Measurements from ENCODE around the gene ANKRD12. TPM values are rescaled to one million over a fixed set of nuclear protein-coding genes. Genes with fewer than 3 reads are reported as not detected.

The ANKRD12 gene
- total RNA-seq, 3 donors from 2014 or later, result 47.7 to 66.9 (median 51.5) TPM

DNA sequence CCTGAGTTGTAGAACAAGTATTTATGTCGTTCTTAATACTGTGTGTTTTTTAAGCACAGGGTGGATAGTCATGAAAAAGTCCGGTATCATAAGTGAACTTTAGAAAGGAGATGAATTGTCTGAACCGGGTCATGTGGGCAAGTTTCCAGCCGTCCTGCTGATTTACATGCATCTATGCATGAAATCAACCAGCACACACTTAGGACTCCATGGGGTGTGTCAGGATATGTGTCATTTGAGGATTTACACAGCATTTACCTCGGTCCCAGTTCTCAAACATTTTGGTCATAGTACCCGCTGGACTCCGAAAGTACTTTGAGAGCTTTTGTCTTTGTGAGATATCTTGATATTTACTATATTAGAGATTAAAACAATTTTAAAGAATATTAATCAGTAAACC lies 150.5 kb downstream of the ANKRD12 start:
- intact Hi-C loops (cut with DNase I; ENCODE audit: low total_unique reads), result no loop called here
- H3K4me3 ChIP-seq, result no peak overlapping the region
- H3K27ac ChIP-seq, result no peak overlapping the region
- no peaks in the 10 kb centered on the region for H3K36me3 ChIP-seq
- H3K4me1 ChIP-seq, result no peaks in the 10 kb centered on the region
- no peak for DNase-seq (ENCODE audit: low spot score in 2 of 2)
- TF ChIP-seq POLR2A (IDR thresholded peaks at IDR 0.05) (no peak), POLR2AphosphoS5 (IDR thresholded peaks at IDR 0.05) (no peak)
- TF ChIP-seq, protein P1, sequence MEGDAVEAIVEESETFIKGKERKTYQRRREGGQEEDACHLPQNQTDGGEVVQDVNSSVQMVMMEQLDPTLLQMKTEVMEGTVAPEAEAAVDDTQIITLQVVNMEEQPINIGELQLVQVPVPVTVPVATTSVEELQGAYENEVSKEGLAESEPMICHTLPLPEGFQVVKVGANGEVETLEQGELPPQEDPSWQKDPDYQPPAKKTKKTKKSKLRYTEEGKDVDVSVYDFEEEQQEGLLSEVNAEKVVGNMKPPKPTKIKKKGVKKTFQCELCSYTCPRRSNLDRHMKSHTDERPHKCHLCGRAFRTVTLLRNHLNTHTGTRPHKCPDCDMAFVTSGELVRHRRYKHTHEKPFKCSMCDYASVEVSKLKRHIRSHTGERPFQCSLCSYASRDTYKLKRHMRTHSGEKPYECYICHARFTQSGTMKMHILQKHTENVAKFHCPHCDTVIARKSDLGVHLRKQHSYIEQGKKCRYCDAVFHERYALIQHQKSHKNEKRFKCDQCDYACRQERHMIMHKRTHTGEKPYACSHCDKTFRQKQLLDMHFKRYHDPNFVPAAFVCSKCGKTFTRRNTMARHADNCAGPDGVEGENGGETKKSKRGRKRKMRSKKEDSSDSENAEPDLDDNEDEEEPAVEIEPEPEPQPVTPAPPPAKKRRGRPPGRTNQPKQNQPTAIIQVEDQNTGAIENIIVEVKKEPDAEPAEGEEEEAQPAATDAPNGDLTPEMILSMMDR (IDR thresholded peaks at IDR 0.05), result no peak
- H3K27me3 ChIP-seq, result no peaks in the 10 kb centered on the region
- no peaks in the 10 kb centered on the region for H3K9me3 ChIP-seq

- intact Hi-C loops (cut with DNase I; ENCODE audit: low total_unique reads), result no loop called here
- Histone ChIP-seq H3K27me3 (no peaks in the 10 kb centered on the region), H3K9me3 (peaks cover 10 to 16% of the 10 kb centered on the region in 2 donors), H3K36me3 (no peaks in the 10 kb centered on the region), H3K27ac (no peak overlapping the region), H3K4me3 (no peak overlapping the region), H3K4me1 (no peaks in the 10 kb centered on the region)
- DNase-seq (ENCODE audit: low spot score in 2 of 2), result no peak
- TF ChIP-seq POLR2A (IDR thresholded peaks at IDR 0.05), result no peak
- no peak for TF ChIP-seq POLR2AphosphoS5 (IDR thresholded peaks at IDR 0.05)
- TF ChIP-seq, protein P1 (IDR thresholded peaks at IDR 0.05), result no peak
Observed at GRCh38 chr18:9289698-9290097, 153.1 kb downstream of the ANKRD12 start.

- Histone ChIP-seq H3K9me3 (peaks cover 10 to 16% of the 10 kb centered on the region in 2 donors), H3K27ac (no peak overlapping the region), H3K36me3 (no peaks in the 10 kb centered on the region), H3K27me3 (no peaks in the 10 kb centered on the region), H3K4me1 (no peaks in the 10 kb centered on the region), H3K4me3 (no peak overlapping the region)
- intact Hi-C loops (cut with DNase I; ENCODE audit: low total_unique reads), result no loop called here
- DNase-seq (ENCODE audit: low spot score in 2 of 2), result no peak
- TF ChIP-seq, protein P1 (IDR thresholded peaks at IDR 0.05), result no peak
- no peak for TF ChIP-seq POLR2AphosphoS5 (IDR thresholded peaks at IDR 0.05)
- no peak for TF ChIP-seq POLR2A (IDR thresholded peaks at IDR 0.05)
Observed at GRCh38 chr18:9290156-9290555, 153.6 kb downstream of the ANKRD12 start.

GRCh38 chr18:9292047-9292446 lies 155.5 kb downstream of the ANKRD12 start:
- no peak for DNase-seq (ENCODE audit: low spot score in 2 of 2)
- intact Hi-C loops (cut with DNase I; ENCODE audit: low total_unique reads), result no loop called here
- no peak overlapping the region for H3K27ac ChIP-seq
- peaks cover 16 to 22% of the 10 kb centered on the region in 2 donors for H3K9me3 ChIP-seq
- H3K4me1 ChIP-seq, result no peaks in the 10 kb centered on the region
- H3K4me3 ChIP-seq, result no peak overlapping the region
- H3K36me3 ChIP-seq, result no peaks in the 10 kb centered on the region
- no peak for TF ChIP-seq POLR2AphosphoS5 (IDR thresholded peaks at IDR 0.05)
- no peak for TF ChIP-seq POLR2A (IDR thresholded peaks at IDR 0.05)
- TF ChIP-seq, protein P1 (IDR thresholded peaks at IDR 0.05), result no peak
- no peaks in the 10 kb centered on the region for H3K27me3 ChIP-seq

- DNase-seq (ENCODE audit: low spot score in 2 of 2), result no peak
- Histone ChIP-seq H3K4me1 (no peaks in the 10 kb centered on the region), H3K9me3 (peaks cover 19 to 22% of the 10 kb centered on the region in 2 donors), H3K27me3 (no peaks in the 10 kb centered on the region), H3K36me3 (no peaks in the 10 kb centered on the region), H3K27ac (no peak overlapping the region), H3K4me3 (no peak overlapping the region)
- intact Hi-C loops (cut with DNase I; ENCODE audit: low total_unique reads), result no loop called here
- TF ChIP-seq POLR2AphosphoS5 (IDR thresholded peaks at IDR 0.05) (no peak), POLR2A (IDR thresholded peaks at IDR 0.05) (no peak)
- TF ChIP-seq, protein P1 (IDR thresholded peaks at IDR 0.05), result no peak
Observed at GRCh38 chr18:9293948-9294347, 157.4 kb downstream of the ANKRD12 start.

All from breast epithelium (tissue), 4 donors.